Glomerular endothelial cell (primary cell): ENCODE data around the gene PAK1. TPM values are rescaled to one million over a fixed set of nuclear protein-coding genes. Genes with fewer than 3 reads are reported as not detected.
A peak's percentile ranks its signal among the peaks of the same experiment; 100 is the strongest.
"Not testable (repeated sequence)": the region's sequence is repeated elsewhere in the genome, so short reads cannot be mapped to it uniquely, and the experiment has no call there.

Experiments
- DNase-seq: peaks from one replicate; pipeline ENCODE4 v3.0.0-alpha.2; 2011; ENCODE audit warnings: low read depth, low spot score; ENCODE audit errors: extremely low read depth
- total RNA-seq: library from RNA; depleted of rRNA; stranded (reverse); fragments of >200 nt; gene quantifications from 2 replicates; pipeline ENCODE4 v1.2.3, GENCODE V29; 2015

The PAK1 gene
- total RNA-seq = 9.9 and 13.1 TPM in 2 replicates

DNA sequence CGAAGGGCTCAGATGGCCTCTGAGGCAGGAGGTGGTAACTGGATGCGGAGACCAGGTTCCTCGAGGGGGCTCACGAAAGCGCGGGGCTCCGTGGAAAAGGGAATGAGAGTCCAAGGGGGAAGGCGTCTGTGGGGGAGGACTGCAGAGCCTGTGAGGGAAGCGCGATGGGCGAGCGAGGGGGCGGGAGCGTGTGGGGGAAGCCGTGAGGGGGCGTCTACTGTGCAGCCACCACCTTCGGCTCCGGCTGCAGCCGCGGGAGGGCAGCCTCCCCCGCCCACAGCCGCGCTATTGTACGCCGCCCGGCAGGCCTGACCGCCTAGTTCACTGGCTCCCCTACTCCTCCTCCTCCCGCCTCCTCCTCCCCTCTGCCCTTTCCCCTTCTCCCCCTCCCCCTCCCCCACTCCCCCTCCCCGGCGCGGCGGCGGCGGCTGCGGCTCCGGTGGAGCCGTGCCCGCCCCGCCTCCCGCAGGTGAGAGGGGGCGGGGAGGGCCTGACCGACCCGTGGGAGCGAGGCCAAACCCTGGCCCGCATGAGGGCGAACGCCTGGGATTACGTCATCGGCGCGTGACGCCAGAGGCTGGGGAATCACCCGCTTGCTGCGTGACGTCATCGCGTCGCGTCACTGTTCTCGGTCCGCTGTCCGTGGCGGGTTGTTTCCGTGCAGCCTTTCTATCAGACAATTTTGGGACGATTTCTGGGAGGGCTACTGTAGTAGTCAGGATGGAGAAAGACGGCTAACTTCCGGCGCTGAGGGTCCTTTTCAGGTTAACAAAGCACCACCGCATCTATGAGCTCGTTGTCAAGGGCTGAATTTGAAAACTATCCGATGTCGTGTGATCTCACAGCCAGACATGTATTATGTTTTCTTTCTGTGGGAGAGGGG lies at the start of gene PAK1:
TSS of gene PAK1 (minus strand) at position 294 of the 883 bp plus-strand sequence. CDS start 81,574 bp downstream, outside the sequence.
- DNase-seq = peak; percentile 20

DNA sequence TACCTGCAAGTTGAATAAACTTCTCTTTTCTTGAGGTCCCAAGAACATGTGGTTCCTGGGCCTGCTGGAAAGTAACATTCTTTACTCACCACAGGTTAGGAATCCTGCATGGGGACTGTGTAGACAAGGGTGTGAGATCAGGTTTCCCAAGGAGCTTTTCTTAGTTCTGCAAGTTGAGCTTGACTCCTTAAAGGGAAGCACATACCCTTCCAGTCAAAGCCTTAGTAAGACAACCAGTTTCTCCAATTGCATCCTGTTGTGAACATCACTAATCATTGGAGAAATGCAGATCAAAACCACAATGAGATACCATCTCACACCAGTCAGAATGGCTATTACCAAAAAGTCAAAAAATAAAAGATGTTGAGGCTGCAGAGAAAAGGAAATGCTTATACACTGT lies 48.3 kb upstream of the PAK1 start:
- no peak for DNase-seq

DNA sequence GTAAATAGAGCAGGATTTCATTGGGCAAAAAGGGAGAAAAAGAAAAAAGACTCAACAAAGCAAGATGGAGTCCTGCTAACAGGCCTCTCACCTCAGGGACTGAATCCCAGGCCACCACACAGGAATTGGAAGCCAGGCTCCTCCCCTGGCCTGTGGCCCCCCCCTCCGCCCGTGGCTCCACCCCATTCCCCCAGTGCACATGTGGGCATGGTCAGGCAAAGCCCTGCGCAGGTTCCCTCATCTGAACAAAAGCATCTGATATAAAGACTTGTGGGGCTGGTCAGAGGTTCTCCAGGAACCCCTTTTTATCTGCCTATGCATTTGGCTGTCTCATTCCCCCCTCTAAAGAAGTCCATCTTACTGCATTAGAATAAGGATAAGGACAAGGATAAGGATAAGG lies 46.0 kb upstream of the PAK1 start:
- DNase-seq = no peak

DNA sequence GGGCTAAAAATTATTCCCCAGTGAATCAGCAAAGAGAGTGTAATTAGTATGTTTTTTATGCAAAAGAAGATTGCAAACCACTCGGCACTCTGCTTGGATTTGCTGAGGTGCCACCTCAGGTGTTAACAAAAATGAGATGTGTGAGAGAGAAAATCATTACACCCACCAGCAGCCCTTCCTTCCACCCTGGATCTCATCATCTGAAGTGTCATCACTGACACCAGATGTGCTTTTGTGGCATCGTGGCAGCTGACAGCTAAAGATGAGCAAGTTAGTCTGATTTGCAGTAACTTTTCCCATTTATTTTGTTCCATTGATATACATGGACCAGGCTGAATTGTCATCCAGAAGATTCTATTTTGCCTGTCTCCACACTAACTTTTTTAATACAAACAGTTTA lies 44.6 kb upstream of the PAK1 start:
- no peak for DNase-seq

DNA sequence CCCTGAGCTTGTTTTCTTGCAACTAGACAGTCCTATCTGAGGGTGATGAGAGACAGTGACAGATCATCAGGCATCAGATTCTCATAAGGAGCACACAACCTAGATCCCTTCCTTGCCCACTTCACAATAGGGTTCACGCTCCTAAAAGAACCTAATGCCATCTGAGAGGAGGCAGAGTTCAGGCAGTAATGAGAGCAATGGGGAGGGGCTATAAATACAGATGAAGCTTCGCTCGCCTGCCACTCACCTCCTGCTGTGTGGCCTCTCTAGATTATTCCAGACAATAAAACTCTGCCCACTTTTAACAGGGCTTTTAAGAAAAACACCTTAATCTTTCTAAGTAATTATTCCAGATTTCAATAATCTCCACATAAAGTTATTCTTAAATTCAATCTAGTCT lies 43.9 kb upstream of the PAK1 start:
- no peak for DNase-seq

DNA sequence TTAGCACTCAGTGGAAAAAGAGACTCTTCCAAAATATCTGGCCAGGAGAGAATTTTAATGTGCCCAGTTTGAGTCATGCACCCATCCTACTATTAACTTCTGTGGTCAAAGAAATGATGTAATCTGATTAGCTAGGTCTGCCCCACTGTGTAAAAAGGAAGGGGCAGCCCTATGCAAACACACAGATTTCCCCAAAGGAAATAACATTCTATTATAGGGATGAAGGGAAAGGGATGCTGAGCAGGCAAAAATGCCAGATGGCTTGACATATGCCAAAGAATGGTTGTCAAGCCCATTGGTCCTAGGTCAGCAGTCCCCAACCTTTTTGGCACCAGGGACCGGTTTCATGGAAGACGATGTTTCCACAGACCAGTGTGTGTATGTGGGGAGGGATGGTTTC lies 43.3 kb upstream of the PAK1 start:
- DNase-seq = no peak

DNA sequence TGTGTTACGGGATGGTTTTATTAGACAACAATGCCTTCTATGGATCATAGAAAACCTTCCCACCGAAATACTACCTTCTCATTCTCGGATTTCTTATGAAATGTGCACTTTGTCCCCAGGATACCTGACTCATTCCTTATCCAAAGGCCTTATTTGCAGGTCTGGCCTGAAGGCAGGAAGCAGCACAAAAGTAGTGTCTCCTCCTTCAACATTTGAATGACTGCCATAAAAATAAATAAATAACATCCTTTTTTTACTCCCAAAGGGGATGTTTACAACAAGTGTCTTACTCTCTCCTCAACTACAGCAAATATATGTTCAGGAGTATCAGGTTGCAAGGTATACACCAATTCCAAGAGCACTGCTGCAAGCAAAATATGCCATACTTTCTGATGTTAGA lies 41.6 kb upstream of the PAK1 start:
- no peak for DNase-seq

DNA sequence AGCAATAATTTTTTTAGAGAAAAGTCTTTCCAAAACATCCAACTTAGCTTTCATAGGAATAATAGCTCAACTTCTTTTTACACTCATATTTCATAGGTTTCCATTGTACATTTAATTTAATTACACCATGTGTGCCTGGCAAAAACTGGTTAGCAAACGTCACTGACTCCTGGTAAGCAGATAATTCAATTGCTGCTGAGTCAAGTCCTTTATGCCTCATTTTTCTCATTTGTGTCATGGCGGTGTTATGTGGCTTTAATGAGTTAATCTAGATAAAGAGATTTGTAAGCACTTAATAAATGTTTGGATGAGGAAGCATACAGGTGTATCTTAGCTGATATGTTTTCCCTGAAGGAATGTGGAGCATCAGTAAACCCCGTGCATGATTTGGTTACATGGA lies 41.2 kb upstream of the PAK1 start:
- no peak for DNase-seq

DNA sequence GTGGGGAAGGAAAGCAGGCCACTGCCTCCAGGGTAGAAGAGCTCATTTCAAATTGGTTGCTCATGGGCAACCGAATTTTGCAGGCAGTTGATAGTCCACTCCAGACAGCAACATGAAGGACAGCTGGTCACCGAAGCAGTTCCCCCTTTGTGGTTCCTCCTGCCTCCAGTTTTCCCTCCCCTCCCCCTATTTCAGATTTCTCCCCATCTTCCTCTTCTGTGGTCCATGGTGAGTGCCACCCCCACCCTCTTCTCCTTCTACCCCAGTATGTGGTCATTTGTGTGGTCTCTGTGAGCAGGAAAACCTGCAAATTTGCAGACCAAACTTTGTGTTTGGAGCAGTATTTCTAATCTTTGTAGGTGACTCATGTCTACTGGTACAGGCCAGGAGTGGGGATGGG lies 38.2 kb upstream of the PAK1 start:
- DNase-seq = no peak

DNA sequence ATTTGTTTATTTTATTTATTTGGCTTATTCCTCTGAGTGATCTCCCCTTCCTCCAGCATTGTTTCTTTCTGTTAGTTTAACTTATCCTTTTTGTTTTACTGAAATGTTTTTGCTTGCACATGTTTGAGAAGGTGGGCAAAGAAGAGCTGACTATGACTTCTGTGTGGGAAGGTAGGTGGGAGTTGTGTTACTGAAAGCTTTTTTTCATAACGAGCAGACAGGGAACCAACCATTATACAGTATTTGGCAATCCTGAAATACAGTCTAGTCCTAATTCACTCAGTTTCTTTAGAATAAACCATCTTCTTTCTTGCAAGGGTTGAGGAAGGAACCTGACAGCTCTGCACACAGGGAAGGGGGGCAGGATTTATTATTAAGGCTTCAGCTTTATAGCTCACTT lies 37.0 kb upstream of the PAK1 start:
- no peak for DNase-seq

DNA sequence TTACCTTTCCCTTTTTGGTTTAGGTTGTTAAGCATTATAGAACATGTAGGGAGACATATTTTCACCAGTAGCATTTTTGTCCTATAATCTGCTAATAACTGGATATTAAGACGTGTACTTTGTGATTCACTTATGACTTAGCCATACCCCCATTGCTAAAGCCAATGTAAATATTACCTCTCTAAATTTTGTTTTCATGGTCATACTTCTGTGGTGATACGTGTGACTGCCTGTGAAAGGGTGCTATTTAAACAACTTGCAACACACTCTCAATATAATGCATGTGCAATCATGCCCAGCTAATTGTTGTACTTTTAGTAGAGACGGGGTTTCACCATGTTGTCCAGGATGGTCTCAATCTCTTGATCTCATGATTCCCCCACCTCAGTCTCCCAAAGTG lies 36.2 kb upstream of the PAK1 start:
- no peak for DNase-seq

DNA sequence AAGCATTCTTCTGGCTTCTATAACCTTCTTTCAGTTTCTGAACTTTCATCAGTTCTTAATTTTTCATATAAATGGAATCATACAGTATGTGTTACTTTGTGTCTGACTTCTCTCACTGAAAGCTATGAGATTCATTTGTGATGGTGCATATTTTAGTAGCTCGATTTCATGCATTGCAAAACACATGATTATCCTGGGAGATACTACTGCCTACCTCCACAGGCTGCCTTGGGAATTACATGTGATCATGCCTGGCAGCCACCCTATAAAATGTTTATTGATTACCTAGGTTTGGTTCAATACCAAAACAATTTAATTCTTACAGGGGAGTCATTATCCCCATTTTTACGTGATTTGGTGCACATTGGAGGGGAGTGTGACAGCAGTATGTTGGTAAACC lies 34.1 kb upstream of the PAK1 start:
- no peak for DNase-seq

DNA sequence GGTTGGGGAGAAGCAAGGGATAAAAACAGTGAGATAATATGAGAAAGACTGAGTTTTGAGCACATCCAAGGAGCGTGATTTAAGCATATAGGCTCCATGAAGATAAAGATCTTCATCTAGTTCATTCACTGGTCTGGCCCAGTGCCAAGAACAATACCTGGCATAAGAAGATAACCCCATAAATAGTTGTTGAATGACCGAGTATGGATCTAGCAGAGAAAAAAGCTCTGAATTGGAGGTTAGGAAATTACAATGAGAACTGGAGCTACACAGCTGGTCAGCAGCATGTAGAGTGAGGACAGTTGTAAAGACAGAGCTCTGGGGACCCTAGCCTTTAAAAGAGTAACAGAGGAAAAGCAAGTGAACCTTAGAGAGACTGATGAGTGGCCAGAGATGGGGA lies 33.0 kb upstream of the PAK1 start:
- peak; percentile 31 for DNase-seq

DNA sequence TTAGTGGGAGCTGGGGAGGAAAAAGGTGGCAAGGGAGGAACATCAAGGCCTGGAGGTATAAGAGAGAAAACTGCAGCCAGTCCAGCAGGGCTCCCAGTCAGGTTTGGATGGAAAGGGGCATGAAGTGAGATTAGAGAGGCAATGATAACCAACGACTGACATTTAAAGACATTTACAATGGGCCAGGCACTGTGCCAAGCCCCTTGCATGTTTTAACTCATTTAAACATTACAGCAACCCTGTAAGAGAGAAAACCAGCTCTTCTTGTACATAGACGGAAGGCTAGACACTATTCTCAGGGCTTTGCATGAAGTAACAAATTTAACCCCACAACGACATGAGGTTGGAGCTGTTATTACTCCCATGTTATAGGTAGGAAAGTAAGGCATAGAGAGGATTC lies 32.1 kb upstream of the PAK1 start:
- DNase-seq = no peak

DNA sequence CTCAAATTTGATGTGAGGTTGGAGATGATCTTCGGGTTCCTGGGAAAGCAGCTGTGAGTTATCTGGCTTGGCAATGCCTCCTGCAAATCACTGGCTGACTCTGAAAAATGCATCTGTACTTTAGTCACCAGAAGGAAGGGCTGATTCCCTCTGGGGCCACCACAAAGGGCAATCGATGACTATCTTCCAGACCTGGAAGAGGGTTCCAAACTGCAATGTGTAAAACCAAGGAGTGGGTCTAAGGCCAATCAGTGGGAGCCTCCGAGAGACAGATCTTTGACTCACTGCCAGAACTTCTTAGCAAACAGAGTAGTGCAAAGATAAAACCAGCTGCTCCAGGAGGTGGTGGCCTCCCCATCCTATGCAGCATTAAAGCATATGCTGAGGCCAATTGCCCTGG lies 29.1 kb upstream of the PAK1 start:
- DNase-seq = no peak

DNA sequence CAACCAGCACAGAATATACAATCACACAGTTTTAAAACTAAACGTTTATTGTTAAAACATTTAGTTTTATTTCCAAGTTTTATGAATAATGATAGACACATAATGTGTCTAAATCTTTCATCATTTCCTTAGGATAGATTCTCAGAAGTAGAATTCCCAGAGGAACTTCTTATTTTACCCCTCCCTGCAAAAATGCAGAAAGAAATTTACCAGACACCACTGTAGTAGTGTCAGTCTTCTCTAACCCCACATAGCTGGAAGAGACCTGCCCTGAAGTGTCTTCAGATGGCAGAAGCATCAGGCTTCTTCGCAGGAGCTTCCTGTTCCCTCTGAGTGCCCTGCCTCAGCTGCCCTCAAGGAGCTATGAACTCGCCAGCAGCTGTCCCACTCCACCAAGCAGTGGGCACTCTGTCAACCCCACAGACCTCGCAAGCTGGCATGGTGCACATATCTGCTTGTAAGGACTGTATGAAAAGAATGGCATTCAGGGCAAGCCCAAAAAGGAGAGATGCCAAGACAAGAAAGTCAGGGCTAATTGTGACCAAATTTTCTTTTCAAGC lies 28.5 kb upstream of the PAK1 start:
- DNase-seq = no peak

DNA sequence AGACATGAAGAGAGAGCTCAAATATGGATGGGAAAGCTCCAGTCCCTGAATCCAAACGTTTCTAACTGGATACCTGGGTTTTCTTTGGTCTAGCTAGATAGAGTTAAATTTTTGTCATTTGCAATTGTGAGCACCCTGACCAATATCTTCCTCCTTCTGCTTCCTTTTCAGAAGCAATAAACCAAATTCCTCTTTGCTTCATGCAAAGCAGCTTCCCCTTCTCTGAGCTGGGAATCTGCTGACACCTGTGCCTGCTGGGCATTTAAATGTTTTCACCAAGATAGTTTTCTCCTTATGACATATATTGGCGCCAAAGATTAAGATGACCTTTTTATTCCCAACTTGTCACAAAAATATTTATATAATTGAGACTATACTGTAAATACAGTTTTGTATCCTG lies 27.9 kb upstream of the PAK1 start:
- DNase-seq = no peak

DNA sequence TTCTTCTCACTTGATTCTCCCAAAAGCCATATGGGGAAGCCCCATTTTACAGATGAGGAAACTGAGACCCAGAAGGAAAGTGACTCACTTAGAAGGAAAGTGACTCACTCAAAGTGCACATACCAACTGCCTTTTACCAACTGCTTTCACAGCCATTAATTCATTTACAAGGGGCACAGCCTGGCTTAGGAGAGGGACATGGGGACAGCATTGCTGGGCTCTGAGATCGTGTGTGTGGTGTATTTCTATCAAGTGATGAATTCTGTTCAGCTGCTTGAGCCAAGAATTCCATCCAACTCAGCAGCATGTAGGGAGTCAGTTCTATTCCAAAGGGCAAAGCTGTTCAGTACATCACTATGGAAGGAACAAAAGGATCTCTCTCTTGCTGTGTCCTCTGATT lies 23.5 kb upstream of the PAK1 start:
- no peak for DNase-seq

DNA sequence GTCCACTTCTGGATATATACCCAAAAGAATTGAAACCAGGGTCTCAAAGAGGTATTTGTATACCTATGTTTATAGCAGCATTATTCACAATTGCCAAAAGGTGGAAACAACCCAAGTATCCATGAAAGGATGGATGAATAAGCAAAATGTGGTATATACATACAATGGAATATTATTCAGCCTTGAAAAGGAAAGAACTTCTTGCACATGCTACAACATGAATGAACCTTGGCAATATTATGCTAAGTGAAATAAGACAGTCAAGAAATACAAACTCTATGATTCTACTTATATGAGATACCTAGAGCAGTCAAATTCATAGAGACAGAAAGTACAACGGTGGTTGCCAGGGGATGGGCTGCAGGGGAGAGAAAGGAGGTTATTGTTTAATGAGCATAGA lies 21.6 kb upstream of the PAK1 start:
- no peak for DNase-seq

DNA sequence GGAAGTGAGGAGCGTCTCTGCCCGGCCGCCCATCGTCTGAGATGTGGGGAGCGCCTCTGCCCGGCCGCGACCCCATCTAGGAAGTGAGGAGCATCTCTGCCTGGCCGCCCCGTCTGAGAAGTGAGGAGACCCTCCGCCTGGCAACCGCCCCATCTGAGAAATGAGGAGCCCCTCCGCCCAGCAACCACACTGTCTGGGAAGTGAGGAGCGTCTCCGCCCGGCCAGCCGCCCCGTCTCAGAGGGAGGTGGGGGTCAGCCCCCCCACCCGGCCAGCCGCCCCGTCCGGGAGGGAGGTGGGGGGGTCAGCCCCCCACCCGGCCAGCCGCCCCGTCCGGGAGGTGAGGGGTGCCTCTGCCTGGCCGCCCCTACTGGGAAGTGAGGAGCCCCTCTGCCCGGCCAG lies 16.1 kb upstream of the PAK1 start:
- not testable (repeated sequence) for DNase-seq

DNA sequence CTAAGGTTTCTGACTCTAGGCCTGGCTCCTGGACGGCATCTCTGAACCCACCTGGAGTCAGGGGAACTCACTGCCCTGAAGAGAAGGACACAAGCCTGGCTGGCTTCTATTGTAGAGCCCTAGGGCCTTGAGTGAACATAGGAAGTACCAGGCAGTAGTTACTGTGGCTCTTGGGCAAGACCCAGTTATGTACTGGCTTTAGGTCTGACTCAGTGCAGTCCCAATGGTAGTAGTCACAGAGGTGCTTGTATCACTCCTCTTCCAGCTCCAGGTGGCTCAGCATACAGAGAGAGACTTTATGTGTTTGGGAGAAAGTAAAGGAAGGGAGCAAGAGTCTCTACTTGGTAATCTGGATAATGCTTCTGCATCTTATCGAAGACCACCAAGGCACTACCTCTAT lies 13.9 kb upstream of the PAK1 start:
- no peak for DNase-seq

DNA sequence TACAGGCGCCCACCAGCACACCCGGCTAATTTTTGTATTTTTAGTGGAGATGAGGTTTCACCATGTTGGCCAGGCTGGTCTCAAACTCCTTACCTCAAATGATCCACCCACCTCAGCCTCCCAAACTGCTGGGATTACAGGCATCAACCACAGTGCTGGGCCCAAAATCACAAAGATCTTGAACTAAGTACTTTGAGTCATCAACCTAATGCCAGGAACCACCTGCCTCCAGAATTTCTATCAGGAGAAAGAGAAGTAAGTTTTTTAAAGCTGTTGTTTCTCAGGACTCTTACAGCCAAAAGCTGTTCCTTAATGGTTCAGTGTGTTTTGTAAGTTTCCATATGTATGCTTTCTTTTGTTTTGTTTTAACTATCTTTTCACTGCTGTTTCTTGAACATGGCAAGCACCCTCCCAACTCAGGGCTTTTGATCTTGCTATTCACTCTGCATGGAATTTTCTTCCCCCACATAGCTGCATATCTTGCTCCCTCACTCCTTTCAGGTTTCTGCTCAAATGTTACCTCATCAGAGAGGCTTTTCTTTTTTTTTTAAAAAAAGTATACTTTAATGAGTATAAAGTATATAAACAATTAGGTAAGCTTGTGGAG lies 6.0 kb upstream of the PAK1 start:
- DNase-seq = no peak
